ENCODE results near the gene TRMT6. TPM values are rescaled to one million over a fixed set of nuclear protein-coding genes. Genes with fewer than 3 reads are reported as not detected.

The TRMT6 gene
- total RNA-seq, 3 donors from 2014 or later (not counting 1 experiment from before 2014, with no cell fraction given), result 9.2 to 13.0 (median 9.9) TPM

GRCh38 chr20:5973971-5974370 is 23.6 kb upstream of the TRMT6 start:
- Mint-ChIP-seq H3K27ac (no peak overlapping the region), H3K4me3 (no peak overlapping the region), H3K36me3 (peaks cover 8% of the 10 kb centered on the region), H3K9me3 (no peaks in the 10 kb centered on the region), H3K27me3 (ENCODE audit: low read depth in 2 of 2) (no peaks in the 10 kb centered on the region), H3K4me1 (no peaks in the 10 kb centered on the region)
- ATAC-seq (peak in 1 of 3 donors; percentile 37), DNase-seq (no peak)
- TF ChIP-seq, protein P1, sequence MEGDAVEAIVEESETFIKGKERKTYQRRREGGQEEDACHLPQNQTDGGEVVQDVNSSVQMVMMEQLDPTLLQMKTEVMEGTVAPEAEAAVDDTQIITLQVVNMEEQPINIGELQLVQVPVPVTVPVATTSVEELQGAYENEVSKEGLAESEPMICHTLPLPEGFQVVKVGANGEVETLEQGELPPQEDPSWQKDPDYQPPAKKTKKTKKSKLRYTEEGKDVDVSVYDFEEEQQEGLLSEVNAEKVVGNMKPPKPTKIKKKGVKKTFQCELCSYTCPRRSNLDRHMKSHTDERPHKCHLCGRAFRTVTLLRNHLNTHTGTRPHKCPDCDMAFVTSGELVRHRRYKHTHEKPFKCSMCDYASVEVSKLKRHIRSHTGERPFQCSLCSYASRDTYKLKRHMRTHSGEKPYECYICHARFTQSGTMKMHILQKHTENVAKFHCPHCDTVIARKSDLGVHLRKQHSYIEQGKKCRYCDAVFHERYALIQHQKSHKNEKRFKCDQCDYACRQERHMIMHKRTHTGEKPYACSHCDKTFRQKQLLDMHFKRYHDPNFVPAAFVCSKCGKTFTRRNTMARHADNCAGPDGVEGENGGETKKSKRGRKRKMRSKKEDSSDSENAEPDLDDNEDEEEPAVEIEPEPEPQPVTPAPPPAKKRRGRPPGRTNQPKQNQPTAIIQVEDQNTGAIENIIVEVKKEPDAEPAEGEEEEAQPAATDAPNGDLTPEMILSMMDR (IDR thresholded peaks at IDR 0.05), result no peak
- intact Hi-C loops (cut with micrococcal nuclease), result no loop called here
- 78% methylated on average over 4 of the region's 4 CpGs for WGBS (ENCODE audit: insufficient coverage)
- H3K4me1 ChIP-seq (ENCODE audit: control insufficient read depth, insufficient read depth, low read length), result no peaks in the 10 kb centered on the region
- H3K27ac ChIP-seq (ENCODE audit: low read length), result no peak overlapping the region
- no peaks in the 10 kb centered on the region for H3K27me3 ChIP-seq (ENCODE audit: control insufficient read depth, insufficient read depth, low read length)
- H3K4me3 ChIP-seq (ENCODE audit: low read length), result no peak overlapping the region
- no peaks in the 10 kb centered on the region for H3K9me3 ChIP-seq (ENCODE audit: control insufficient read depth, insufficient read depth, low read length)
- peaks cover 13% of the 10 kb centered on the region for H3K36me3 ChIP-seq (ENCODE audit: control insufficient read depth, insufficient read depth, low read length)

DNA sequence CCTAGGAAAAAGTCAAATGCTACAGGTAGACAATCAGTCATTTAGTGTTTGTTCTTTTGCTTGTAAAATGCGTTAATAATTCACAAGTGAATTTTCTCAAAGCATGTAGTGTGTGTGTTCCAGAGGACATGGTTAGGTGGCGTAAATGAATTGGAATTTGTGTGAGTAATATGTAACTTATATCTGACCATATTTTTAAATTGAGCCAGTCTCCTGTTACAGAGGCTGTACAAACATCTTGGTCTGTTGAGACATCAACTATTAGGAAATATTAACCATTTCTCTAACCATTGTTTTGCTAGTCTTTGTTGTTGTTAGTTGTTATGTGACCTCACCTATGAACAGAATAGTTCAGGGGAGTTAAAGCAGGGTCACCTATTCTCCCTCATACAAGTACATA is 22.8 kb upstream of the TRMT6 start:
- Mint-ChIP-seq H3K27me3 (ENCODE audit: low read depth in 2 of 2) (no peaks in the 10 kb centered on the region), H3K9me3 (no peaks in the 10 kb centered on the region), H3K4me1 (no peaks in the 10 kb centered on the region), H3K27ac (no peak overlapping the region), H3K4me3 (no peak overlapping the region), H3K36me3 (peaks cover 7% of the 10 kb centered on the region)
- H3K36me3 ChIP-seq (ENCODE audit: control insufficient read depth, insufficient read depth, low read length), result peaks cover 12% of the 10 kb centered on the region
- H3K9me3 ChIP-seq (ENCODE audit: control insufficient read depth, insufficient read depth, low read length), result no peaks in the 10 kb centered on the region
- H3K4me1 ChIP-seq (ENCODE audit: control insufficient read depth, insufficient read depth, low read length), result no peaks in the 10 kb centered on the region
- no peak overlapping the region for H3K4me3 ChIP-seq (ENCODE audit: low read length)
- H3K27ac ChIP-seq (ENCODE audit: low read length), result no peak overlapping the region
- ATAC-seq, result no peak
- TF ChIP-seq, protein P1 (IDR thresholded peaks at IDR 0.05), result no peak
- intact Hi-C loops (cut with micrococcal nuclease), result no loop called here
- H3K27me3 ChIP-seq (ENCODE audit: control insufficient read depth, insufficient read depth, low read length), result no peaks in the 10 kb centered on the region
- DNase-seq, result no peak
- 91% methylated on average over 1 of the region's 2 CpGs for WGBS (ENCODE audit: insufficient coverage)

DNA sequence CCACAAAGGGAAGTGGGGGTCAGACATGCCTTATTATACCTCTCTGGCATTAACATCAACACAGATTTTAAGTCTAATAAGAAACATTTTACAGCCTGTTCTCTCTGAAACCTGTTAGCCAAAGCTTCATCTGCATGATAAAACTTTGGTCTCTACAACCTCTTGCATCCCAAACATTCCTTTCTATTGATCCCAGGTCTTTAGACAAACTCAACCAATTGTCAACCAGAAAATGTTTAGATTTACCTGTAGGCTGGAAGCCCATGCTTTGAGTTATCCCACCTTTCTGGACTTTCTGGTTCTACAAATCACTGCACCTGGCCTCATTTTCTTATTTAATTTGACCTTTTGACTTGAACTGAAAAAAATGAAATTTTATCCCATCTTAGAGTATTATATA is 20.9 kb upstream of the TRMT6 start:
- Mint-ChIP-seq H3K36me3 (peaks cover 8% of the 10 kb centered on the region), H3K9me3 (no peaks in the 10 kb centered on the region), H3K4me1 (peaks cover 0 to 2% of the 10 kb centered on the region in 2 donors), H3K4me3 (no peak overlapping the region), H3K27me3 (ENCODE audit: low read depth in 2 of 2) (no peaks in the 10 kb centered on the region), H3K27ac (no peak overlapping the region)
- Histone ChIP-seq H3K4me3 (ENCODE audit: low read length) (no peak overlapping the region), H3K27me3 (ENCODE audit: control insufficient read depth, insufficient read depth, low read length) (no peaks in the 10 kb centered on the region), H3K36me3 (ENCODE audit: control insufficient read depth, insufficient read depth, low read length) (peaks cover 22% of the 10 kb centered on the region), H3K27ac (ENCODE audit: low read length) (no peak overlapping the region), H3K4me1 (ENCODE audit: control insufficient read depth, insufficient read depth, low read length) (no peaks in the 10 kb centered on the region), H3K9me3 (ENCODE audit: control insufficient read depth, insufficient read depth, low read length) (no peaks in the 10 kb centered on the region)
- TF ChIP-seq, protein P1 (IDR thresholded peaks at IDR 0.05), result no peak
- ATAC-seq (no peak), DNase-seq (no peak)
- intact Hi-C loops (cut with micrococcal nuclease), result no loop called here

DNA sequence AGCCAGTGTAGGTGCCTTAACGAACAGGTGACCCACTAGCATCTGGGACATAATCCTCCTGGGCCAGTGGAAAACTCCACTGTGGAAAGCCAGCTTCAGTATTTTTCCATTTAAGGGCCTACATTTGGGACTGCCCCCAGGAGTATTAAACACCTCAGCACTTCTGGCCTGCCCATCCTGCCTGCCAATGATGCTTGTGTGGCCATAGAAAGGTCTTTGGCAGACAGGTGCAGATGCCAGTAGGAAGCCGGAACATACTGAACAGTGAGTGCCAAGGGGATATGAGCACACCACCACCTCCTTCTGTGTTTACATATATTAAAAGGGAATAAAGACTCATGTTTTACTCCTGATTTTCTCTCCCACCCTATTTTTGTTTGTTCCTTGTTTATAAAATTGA is 20.0 kb upstream of the TRMT6 start:
- DNase-seq, result no peak
- H3K36me3 ChIP-seq (ENCODE audit: control insufficient read depth, insufficient read depth, low read length), result peaks cover 24% of the 10 kb centered on the region
- no peaks in the 10 kb centered on the region for H3K4me1 ChIP-seq (ENCODE audit: control insufficient read depth, insufficient read depth, low read length)
- WGBS (ENCODE audit: insufficient coverage), result 95% methylated on average over 1 of the region's 2 CpGs
- H3K27me3 ChIP-seq (ENCODE audit: control insufficient read depth, insufficient read depth, low read length), result no peaks in the 10 kb centered on the region
- Mint-ChIP-seq H3K4me3 (no peak overlapping the region), H3K27me3 (ENCODE audit: low read depth in 2 of 2) (no peaks in the 10 kb centered on the region), H3K36me3 (peaks cover 16% of the 10 kb centered on the region), H3K9me3 (no peaks in the 10 kb centered on the region), H3K4me1 (peaks cover 0 to 7% of the 10 kb centered on the region in 2 donors), H3K27ac (no peak overlapping the region)
- H3K4me3 ChIP-seq (ENCODE audit: low read length), result no peak overlapping the region
- TF ChIP-seq, protein P1 (IDR thresholded peaks at IDR 0.05), result no peak
- intact Hi-C loops (cut with micrococcal nuclease), result no loop called here
- H3K27ac ChIP-seq (ENCODE audit: low read length), result no peak overlapping the region
- ATAC-seq, result no peak
- no peaks in the 10 kb centered on the region for H3K9me3 ChIP-seq (ENCODE audit: control insufficient read depth, insufficient read depth, low read length)
